ENCODE data around the gene CD53. TPM values are rescaled to one million over a fixed set of nuclear protein-coding genes. Genes with fewer than 3 reads are reported as not detected.

Gene CD53
- total RNA-seq, 1 donor from 2014 or later, result not detected

DNA sequence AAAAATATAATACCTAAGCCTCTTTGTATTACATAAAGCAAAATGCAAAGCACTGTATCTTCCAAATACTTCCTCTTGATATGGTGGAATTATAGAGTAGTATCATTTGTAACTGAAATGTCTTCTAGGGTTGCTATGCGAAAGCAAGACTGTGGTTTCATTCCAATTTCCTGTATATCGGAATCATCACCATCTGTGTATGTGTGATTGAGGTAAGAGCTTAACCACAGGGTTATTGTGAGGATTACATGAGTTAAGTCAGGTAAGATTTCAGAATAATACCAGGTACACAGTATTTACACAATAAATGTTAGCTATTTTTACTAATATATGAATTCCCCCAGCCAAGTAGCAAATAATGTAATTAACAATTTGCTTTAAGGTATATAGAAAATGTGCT lies 24.7 kb downstream of the CD53 start:
- DNase-seq (ENCODE audit: extremely low spot score, unreplicated experiment), result no peak
- peaks cover 8% of the 10 kb centered on the region for H3K27me3 Mint-ChIP-seq
- no peaks in the 10 kb centered on the region for H3K36me3 Mint-ChIP-seq
- no peak overlapping the region for H3K4me3 Mint-ChIP-seq
- no peaks in the 10 kb centered on the region for H3K9me3 Mint-ChIP-seq
- H3K27ac Mint-ChIP-seq, result no peak overlapping the region
- H3K4me1 Mint-ChIP-seq (ENCODE audit: unreplicated experiment), result no peaks in the 10 kb centered on the region
- TF ChIP-seq CTCF (conservative IDR thresholded peaks at IDR 0.05), result no peak

- Mint-ChIP-seq H3K4me3 (no peak overlapping the region), H3K27ac (no peak overlapping the region), H3K36me3 (no peaks in the 10 kb centered on the region), H3K27me3 (peaks cover 8% of the 10 kb centered on the region), H3K4me1 (ENCODE audit: unreplicated experiment) (no peaks in the 10 kb centered on the region), H3K9me3 (no peaks in the 10 kb centered on the region)
- no peak for DNase-seq (ENCODE audit: extremely low spot score, unreplicated experiment)
- TF ChIP-seq CTCF (conservative IDR thresholded peaks at IDR 0.05), result no peak
These were observed 25.9 kb downstream of the CD53 start for GRCh38 chr1:110898734-110899457.

GRCh38 chr1:110899458-110899843 lies 26.5 kb downstream of the CD53 start:
- H3K36me3 Mint-ChIP-seq, result no peaks in the 10 kb centered on the region
- H3K9me3 Mint-ChIP-seq, result no peaks in the 10 kb centered on the region
- no peak for DNase-seq (ENCODE audit: extremely low spot score, unreplicated experiment)
- H3K27me3 Mint-ChIP-seq, result peaks cover 4% of the 10 kb centered on the region
- no peak for TF ChIP-seq CTCF (conservative IDR thresholded peaks at IDR 0.05)
- H3K27ac Mint-ChIP-seq, result no peak overlapping the region
- H3K4me1 Mint-ChIP-seq (ENCODE audit: unreplicated experiment), result no peaks in the 10 kb centered on the region
- no peak overlapping the region for H3K4me3 Mint-ChIP-seq

DNA sequence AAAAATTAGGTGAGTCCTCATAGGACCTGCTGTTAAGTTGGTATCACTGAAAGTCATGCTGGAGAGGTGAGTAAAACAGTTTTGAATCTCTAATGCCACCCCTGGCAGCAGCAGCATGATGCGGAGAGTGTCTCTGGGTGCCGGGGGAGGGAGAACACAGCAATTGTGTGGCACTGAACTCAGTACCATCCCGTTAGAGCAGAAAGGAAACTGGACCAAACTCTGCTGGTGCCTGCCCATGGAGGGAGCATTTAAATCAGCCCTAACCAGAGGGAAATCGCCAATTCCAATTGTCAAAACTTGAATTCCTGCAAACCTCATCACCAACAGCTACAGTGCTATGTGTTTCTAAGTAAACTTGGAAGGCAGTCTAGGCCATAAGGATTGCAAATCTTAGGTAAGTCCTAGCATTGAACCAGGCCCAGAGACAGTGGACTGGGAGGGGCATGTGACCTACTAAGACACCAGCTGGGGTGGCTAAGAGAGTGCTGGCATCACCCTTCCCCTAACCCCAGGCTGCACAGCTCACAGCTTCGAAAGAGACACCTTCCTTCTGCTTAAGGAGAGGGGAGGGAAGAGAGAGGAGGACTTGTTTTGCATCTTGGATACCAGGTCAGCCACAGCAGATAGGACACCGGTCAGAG lies 30.0 kb downstream of the CD53 start:
- Mint-ChIP-seq H3K27me3 (no peaks in the 10 kb centered on the region), H3K4me3 (no peak overlapping the region), H3K36me3 (no peaks in the 10 kb centered on the region), H3K4me1 (ENCODE audit: unreplicated experiment) (no peaks in the 10 kb centered on the region), H3K9me3 (no peaks in the 10 kb centered on the region), H3K27ac (no peak overlapping the region)
- no peak for TF ChIP-seq CTCF (conservative IDR thresholded peaks at IDR 0.05)
- DNase-seq (ENCODE audit: extremely low spot score, unreplicated experiment), result no peak

GRCh38 chr1:110903853-110904500 lies 31.0 kb downstream of the CD53 start:
- no peak for TF ChIP-seq CTCF (conservative IDR thresholded peaks at IDR 0.05)
- DNase-seq (ENCODE audit: extremely low spot score, unreplicated experiment), result no peak
- Mint-ChIP-seq H3K4me1 (ENCODE audit: unreplicated experiment) (no peaks in the 10 kb centered on the region), H3K9me3 (no peaks in the 10 kb centered on the region), H3K27ac (no peak overlapping the region), H3K4me3 (no peak overlapping the region), H3K27me3 (no peaks in the 10 kb centered on the region), H3K36me3 (no peaks in the 10 kb centered on the region)

All from type B pancreatic cell (in vitro differentiated cells).